HG03097 (cell line): ENCODE results near the gene DISP2.

Experiments
- ATAC-seq: cut with Tn5 transposase; IDR thresholded peaks from one replicate; pipeline ENCODE4 v1.9.1; 2021; ENCODE audit not compliant: unreplicated experiment, low FRiP score

DISP2 gene

DNA sequence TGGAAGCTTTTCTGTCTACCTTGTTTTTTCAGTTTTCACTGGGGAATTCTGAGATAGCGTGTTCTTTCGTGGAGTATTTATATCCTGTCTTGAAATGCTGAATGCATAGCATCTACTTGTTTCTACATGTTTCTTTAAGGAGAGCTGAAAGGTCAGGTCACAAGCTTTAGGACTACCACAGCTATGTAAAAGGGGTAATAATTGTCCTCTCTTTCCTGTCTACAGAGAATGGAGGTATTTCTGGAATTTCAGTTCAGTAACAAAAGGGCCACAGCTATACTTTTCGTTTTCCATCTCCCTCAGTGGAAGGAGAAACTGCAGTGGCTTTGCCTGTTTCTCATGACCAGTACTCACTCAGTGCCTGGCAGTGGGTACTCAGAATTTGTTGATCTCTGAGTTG is 29.8 kb upstream of the DISP2 start:
- ATAC-seq, result no peak

DNA sequence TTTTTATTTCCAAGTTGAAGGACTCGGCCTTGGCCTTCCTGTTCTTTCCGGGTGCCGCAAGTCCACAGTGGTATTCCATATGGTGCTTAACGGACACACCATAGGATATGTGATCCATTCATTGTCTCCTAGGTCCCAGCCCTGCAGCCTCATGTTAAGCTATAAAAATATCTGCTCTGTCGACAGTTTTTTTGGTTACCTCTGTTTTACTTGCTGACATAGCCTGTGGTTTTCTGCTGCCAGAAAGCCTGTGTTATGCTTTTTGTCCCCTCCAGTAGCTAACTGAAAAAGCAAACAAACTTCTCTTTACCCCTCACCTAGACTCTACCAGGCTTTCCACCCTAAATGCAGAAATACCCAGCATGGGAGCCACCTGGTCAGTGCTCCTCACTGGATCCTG is 29.3 kb upstream of the DISP2 start:
- ATAC-seq, result no peak

DNA sequence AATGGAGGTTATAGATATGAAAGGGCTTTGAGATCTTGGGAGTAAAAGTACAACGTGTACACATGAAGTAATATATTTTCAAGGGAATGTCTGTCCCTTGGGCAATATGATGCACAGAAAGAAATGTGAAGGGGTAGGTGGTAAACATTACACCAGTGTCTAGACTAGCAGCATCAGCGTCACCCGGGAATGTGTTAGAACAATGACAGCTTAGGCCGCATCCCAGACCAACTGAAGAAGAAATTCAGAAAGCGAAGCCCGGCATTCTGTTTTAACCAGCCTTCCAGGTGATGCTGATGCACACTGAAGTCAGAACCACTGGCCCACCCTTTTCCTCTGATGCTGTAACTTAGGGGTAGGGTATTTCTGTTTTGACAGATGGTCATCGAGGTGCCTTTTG is 28.2 kb upstream of the DISP2 start:
- ATAC-seq, result no peak

DNA sequence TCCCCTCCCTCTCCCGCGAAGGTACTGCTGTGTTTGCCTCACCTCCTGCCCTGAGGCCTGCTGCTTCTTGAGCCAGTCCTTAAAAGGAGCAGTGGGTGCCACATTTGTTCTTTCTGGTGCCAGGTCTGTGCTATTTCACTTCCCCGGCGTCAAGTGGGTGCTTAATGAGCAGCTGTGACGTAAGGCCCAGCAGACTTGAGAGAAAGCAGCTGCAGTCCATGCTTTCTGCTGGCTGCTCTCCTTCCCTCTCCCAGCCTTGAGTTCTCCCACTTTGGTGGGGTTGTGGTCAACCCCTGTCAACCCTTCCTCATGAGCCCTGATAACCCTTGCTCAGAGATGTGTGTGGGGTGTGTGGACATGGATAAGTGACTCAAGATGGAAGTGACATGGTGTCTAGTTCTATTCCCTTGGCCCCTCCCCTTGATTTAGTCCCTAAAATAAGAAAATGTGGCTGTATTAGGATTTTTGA is 27.6 kb upstream of the DISP2 start:
- ATAC-seq, result no peak

DNA sequence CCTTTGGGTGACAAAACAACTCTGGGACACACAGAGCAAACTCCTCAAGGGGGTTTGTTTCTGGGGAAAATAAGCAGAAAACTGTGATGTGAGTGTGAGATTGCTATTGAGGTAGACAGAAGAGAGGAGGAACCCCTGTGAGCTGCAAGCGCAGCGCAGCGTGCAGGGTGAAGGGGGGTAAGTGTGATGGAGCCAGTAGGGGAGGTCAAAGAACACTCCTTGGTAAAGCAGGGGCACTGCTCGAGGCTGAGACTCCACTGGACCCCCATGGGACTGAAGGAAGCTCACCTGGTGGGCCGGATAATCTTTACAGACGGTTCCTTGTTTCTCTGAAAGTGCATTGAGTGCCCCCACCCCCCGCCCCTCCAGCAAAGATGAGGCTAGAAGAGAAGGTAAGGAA is 27.0 kb upstream of the DISP2 start:
- no peak for ATAC-seq

DNA sequence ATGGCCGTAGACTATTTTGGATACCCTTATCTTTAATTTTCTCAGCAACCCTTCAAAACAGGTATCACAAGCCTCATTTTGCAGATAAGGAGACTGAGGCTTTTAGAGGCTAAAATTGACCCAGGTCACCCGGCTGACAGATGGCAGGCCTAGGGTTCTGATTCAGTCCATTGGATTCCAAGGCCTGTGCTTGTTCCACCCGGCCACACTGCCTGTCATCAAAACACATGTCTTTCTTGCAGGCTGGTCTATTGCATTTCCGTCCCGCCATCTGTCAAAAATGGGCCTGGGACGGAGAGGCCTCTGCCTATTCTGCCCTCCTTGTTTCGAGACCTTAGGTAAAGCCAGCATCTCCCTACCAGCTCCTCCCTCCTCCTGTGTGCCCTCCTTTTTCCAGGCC is 26.4 kb upstream of the DISP2 start:
- ATAC-seq, result no peak

DNA sequence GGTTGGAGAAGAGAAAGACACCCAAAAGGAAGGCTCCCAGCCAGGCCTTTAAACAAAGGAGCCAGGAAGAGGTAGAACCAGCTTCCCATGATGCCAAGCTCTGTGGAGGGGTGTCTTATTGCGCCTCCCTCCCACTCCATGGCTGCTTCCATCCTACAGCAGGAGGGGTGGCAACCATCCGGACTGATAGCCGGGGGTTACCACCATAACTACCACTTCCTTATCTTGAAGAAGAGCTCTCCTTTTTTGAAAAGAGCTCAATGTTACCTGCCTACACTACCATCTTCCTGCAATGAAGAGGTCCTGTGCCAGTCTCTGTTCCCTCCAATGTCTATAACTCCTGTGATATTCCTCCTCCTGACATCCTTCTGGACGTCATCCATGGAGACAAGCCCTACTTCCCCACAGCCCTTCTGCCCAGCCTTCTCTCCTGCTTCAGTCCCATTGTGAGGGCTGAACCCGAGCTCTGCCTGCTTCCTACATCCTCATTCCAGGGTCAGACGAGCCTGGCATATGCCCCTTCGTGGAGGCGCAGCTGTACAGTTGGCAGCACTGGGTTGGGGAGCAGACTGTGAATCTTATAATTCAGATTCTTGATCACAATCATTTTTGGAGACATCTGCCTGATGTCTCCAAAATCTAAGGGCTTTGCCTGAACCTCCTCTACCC is 25.8 kb upstream of the DISP2 start:
- no peak for ATAC-seq

DNA sequence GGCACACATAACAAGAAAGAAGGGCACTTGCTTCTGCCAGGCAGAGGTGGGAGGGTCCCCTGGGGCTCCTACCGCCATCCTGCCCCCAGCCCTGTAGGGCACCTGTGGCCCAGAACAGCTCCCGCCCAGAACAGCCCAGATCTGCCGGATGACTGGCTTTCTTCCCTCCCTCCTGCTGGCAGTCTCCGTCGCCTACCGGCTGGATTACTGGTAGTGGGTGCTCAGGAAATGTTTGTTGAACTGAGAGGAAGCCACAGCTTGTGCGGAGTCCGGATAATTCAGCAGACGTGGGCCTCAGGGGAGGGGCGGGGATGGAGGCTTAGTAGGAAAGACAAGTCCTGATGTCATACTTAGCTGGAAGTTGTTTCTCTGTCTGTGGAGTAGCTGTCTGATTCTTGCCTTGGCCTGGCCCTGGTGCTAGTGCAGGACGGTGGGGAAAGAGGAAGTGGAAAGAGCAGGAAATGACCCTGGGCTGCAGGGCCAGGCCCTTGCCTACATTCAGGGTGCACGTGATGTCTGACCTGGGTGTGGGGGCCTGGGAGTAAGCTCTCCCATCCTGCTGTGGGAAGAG is 24.0 kb upstream of the DISP2 start:
- no peak for ATAC-seq

DNA sequence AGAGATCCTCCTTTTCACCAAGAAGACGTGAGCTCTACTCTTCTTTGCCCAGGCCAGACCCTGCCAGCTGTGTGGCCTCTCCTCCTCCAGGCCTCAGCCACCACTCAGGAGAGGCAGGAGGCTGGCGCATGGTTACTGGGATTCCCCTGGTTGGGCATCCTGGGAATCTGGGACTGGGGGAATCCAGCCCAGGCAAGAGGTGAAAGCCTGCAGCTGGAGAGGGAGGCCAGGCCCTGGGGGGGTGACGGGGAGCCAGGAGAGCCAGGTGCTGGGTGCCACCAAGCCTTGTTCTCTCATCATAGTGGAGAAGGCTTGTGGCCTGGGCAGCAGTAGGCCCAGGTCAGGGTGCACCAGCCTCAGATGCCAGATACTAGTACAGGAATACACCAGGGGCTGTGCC is 23.5 kb upstream of the DISP2 start:
- no peak for ATAC-seq

DNA sequence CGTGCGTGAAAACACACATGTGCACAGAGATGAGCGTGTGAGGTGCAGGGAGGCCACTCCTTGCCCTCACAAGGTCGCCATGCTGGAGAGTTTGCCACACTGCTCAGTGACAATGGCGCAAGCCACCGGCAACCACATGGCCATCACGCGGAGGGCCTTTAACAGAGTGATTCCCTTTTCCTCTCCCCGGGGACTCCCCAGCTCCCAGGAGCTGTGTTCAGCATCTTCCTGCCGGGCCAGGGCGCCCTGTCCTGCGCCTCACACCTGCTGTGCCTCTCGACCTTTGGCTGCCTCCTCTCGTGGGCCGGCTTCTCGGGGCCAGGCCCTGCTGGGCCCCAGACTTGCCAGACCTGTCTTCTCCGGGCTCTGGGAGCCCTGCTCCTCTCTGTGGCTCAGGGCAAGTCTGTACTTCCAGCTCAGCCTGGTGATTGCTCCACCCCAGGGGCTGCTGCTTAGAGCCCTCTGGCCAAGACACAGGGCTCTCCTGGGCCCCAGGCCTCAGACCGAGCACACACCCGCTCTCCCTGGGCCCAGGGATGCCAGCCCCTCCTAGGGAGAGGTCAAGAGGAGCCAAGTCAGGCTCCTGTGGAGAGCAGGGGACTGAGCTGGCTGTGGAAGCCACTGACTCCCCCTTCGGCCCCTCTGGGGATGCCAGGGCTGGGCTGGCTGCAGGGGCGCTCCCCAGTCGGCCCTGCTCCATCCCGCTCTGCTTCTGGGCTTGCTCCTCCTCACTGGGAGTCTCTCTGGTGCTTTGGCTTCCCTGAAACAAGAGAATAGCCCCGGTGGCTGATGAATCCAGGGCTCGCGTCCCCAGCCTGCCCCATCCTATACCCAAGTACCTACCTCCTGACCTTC is 22.9 kb upstream of the DISP2 start:
- no peak for ATAC-seq

DNA sequence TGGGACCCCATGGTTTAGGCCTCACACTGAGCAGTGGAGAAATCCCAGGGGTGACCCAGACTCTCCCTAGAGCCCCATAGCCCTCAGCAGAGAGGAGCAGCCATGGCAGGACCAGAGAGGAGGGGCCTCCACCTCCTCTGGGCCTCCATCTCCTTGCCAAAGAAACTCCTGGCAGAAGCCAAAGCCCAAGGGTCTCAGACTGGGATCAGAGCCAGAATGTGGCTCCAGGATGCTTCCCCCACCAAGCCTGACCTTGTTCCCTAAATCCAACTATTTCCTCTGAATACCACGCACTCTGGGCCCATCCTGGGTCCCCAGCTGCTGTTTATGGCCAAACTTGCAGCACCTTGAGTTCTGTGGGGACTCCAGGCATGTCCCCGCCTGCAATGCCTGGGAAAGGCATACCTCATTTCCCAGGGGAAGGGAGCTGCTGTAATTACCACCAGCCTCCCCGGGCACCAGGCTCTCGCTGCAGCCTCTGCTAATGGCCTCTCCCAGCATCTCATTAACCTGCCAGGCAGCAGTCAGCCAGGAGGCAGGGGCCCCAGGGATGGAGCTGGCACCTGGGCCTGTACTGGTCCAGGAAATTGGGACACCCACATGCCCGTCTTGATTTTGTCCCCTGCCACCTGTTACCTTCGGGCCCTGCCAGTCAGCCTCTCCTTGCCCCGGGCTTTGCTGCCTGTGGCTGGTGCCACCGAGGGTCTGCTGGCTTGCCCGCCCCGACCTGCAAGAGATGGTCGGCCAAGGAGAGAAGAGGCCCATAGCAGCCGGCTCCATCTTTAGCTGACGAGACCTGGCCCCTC is 21.9 kb upstream of the DISP2 start:
- ATAC-seq, result no peak

DNA sequence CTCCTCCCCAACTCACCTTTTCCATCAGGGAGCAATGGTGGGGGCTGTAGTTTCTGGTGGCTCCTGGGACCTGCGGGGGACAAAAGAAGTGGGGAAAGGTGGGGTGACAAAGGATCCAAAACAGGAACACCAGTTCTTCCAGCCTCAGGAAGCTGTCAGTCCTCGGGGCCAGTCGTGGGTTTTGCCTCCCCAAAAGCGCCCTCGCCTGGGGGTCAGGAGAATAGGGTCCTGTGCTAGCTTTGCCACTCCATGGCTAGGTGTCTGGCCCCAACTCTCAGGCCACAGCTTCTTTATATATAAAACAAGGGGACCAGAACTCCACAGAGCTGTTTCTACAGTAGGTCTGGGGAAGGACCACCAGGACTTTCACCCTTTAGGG is 21.3 kb upstream of the DISP2 start:
- no peak for ATAC-seq

DNA sequence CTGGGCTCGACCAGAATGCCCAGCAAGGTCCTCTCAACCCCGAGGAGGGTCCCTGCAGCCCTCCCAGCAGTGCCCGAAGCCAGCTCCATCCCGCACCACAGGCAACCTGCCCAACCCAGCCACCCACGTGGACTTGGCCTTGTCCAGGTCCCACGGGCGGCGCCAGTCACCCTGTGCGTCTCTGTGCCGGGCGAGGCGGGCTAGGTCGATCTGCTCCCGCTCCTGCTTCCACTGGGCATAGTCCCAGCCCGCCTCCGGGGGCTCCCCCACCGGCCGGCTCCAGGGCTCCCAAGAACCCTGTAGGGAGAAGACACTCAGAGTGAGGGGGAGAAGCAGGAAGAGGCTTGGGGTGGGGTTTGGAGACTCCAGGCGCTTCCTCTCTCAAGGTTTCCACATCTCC is 20.4 kb upstream of the DISP2 start:
- no peak for ATAC-seq

DNA sequence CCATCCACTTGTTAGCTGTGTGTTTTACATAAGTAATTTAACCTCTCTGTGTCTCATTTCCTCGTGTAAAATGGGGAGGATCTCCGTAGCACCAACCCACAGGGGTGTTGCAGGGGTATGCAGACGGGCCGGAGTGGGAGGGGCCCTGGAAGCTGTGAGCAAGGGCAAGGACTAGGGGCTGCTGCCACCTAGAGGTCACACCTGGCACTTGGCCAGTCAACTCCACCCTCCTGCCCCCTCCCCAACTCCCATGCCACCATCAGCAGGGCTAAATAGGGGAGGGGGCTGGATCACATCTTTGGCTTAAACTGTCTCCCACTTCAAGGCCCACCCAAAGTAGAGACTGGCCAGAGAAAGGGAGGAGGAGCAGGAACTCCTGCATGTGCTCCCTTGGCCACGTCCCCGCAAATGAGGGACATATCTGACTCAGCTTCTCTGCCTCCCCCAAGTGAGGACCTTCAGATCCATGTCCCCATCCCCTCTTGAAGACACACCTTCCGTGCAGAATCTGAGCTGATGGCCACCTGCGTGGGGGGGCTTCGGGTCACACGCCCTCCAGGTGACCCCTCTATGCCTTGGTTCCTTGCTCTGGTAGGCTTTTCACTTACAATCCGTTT is 19.9 kb upstream of the DISP2 start:
- ATAC-seq, result no peak

DNA sequence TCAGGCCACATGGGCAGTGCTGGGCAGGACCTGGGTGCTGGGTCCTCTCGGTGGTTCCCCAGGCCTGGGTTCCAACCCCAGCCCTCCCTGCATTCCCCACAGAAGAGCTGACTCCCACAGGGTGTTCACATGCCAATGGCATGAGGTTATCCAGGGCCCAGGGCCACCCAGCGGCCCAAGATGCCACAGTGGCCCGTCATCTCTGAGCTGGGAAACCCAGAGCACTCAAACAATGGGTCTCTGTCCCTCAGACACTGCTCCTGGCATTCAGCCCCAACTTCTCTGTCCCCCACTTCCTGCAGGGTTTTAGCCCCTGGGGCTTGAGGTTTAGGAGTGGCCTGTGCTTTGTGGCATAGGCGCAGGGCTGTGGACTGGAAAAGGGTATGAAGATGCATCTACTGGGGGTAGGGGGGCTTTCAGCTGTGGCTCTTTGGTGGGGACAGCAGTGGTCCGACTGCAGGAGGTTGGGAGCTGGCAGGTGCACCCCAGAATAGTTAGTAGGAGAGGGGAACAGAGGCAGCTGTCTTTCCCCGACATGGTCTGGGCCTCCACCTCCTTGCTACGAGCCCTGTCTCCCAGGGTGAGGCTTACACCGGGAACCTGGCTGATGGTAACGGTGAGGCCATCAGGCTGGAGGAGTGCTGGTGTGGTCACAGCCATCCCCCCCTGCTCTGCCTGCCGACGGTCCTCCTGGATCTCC is 18.9 kb upstream of the DISP2 start:
- ATAC-seq, result no peak

DNA sequence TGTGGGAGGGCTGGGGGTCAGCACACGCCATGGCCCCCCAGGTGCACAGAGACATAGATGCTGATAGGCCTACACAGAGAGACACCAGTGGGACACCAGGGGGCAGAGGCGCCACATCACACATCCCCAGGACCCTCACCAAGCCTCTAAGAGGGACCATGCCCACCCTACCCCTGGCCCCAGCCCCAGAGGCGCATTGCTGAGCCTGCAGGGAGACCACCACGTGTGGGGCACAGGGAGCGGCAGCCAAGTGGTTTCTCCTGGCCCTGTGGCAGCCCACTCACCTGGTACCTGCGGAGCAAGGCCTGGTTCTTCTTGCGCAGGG is 18.4 kb upstream of the DISP2 start:
- no peak for ATAC-seq

DNA sequence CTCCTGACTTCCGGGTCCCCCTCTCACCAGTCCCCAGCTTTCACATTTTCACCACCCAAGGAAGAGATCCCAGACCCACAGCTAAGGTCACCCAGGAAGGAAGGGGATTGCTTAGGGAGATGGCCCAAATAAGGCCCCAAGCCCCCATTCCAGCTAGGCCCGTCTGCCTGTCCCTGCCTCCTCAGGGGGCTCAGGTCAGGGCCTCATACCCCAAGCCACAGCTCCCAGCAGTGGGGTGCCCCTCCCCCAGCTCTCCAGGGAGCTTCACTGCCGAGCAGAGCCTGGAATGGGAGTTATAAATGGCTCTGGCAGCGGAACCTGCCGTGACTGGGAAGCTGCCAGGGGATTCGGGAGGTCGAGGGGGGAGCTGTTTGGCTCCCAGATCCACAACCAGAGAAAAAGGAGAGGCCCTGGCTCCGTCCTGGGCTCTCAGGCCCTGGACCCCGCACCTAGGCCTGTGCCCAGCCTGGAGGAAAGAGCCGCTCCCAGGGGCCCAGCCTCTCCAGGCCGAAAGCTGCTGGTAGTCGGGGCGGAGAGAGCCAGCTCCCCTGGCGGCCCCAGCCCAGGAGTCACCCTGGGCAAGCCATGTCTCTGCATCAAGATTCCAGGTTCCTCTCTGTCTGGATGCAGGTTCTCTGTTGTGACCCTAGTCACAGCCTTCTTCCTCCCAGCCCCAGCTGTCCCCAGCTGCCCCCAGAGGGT is 17.8 kb upstream of the DISP2 start:
- no peak for ATAC-seq

DNA sequence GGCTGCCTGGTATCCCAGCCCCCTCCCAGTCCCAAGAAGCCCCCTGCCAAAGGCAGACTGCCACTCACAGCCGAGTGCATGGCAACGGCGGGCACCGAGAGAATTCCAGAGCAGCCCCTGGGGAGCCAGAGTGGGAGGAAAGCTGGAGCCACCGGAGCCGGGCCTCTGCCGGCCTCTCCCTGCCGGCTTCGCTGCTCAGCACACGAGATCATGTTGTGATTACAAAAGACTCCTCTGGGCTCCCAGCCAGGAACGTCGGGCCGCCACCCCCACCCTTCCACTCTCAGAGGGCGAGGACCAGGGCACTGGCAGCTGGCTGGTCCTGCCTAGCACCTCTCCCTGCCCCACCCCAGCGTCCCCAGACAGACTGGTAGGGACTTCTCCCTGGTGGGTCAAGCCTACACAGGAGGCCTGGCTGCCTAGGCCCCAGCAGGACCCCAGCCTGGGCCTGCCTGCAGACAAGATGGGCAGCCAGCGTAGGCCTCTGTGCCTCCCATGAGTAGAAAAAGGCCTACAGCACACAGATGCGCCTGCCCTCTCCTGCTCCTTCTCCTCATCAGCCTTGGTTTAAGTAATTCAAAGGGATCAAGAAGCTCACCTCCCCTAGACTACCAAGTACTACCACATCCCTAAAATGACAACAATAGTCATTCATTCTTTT is 17.1 kb upstream of the DISP2 start, which contains the start of gene CCDC9B:
Gene CCDC9B (minus strand): TSS at position 200 of the 661 bp plus-strand sequence. CDS start 120 bp downstream, at position 80.
- no peak for ATAC-seq
